Measurements from ENCODE around the gene SCYL1. TPM values are rescaled to one million over a fixed set of nuclear protein-coding genes. Genes with fewer than 3 reads are reported as not detected.

The SCYL1 gene
- total and polyA plus RNA-seq, 7 donors = 66.9 to 106 (median 87.4) TPM

DNA sequence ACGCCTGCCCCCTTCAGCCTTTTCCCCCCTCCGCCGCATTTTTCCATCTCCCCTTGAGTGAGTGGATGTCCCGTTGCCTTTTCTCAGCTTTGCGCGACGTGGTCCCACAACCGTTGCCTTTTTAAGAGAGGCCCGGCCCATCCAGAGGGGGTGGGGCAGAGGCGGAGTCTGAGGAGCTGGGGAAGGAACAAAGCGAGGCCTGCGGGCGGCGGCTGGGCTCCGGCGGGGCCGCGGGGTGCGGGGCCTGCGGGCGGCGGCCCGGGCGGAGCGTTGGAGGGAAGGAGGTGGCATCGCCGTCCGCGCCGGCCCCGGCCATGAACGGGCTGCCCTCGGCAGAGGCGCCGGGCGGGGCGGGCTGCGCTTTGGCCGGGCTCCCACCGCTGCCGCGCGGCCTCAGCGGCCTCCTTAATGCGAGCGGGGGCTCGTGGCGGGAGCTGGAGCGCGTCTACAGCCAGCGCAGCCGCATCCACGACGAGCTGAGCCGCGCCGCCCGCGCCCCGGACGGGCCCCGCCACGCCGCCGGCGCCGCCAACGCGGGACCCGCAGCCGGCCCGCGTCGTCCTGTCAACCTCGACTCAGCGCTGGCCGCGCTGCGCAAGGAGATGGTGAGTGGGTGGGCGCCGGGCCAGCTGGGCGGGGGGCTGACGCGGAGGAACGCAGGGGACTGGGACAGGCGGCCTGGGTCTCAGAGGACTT is 47.6 kb downstream of the SCYL1 start, which contains the start of gene FAM89B:
FAM89B (plus strand) TSS at position 183 of the 696 bp plus-strand sequence; CDS start at position 315, 132 bp downstream.
- TF ChIP-seq, protein P1, sequence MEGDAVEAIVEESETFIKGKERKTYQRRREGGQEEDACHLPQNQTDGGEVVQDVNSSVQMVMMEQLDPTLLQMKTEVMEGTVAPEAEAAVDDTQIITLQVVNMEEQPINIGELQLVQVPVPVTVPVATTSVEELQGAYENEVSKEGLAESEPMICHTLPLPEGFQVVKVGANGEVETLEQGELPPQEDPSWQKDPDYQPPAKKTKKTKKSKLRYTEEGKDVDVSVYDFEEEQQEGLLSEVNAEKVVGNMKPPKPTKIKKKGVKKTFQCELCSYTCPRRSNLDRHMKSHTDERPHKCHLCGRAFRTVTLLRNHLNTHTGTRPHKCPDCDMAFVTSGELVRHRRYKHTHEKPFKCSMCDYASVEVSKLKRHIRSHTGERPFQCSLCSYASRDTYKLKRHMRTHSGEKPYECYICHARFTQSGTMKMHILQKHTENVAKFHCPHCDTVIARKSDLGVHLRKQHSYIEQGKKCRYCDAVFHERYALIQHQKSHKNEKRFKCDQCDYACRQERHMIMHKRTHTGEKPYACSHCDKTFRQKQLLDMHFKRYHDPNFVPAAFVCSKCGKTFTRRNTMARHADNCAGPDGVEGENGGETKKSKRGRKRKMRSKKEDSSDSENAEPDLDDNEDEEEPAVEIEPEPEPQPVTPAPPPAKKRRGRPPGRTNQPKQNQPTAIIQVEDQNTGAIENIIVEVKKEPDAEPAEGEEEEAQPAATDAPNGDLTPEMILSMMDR (IDR thresholded peaks at IDR 0.05) = no peak
- DNase-seq = peak; percentile 93 to 95
- H3K27me3 ChIP-seq (ENCODE audit: insufficient read depth in 3 of 3, low read length in 2 of 3) = no peaks in the 10 kb centered on the region
- H3K36me3 ChIP-seq (ENCODE audit: insufficient read depth in 1 of 2, low read depth in 1 of 2) = peaks cover 0 to 12% of the 10 kb centered on the region in 2 donors
- H3K4me1 ChIP-seq = peaks cover 53% of the 10 kb centered on the region
- peak within 1 kb of the TSS; percentile 99 for H3K4me3 ChIP-seq
- ATAC-seq = no peak
- intact Hi-C loops (cut with DNase I) = loop anchor here (1.0 to 5.0 kb wide), 3 partner anchors 31 to 40 kb away; partner anchors contain the start of gene MAP3K11 (in 1 of the 2)
- H3K27ac ChIP-seq = peak within 1 kb of the TSS; percentile 98
- WGBS, 3 donors = 0 to 1% (median 0%) methylated on average over 47 to 86 of the region's 86 CpGs
- no peaks in the 10 kb centered on the region for H3K9me3 ChIP-seq

DNA sequence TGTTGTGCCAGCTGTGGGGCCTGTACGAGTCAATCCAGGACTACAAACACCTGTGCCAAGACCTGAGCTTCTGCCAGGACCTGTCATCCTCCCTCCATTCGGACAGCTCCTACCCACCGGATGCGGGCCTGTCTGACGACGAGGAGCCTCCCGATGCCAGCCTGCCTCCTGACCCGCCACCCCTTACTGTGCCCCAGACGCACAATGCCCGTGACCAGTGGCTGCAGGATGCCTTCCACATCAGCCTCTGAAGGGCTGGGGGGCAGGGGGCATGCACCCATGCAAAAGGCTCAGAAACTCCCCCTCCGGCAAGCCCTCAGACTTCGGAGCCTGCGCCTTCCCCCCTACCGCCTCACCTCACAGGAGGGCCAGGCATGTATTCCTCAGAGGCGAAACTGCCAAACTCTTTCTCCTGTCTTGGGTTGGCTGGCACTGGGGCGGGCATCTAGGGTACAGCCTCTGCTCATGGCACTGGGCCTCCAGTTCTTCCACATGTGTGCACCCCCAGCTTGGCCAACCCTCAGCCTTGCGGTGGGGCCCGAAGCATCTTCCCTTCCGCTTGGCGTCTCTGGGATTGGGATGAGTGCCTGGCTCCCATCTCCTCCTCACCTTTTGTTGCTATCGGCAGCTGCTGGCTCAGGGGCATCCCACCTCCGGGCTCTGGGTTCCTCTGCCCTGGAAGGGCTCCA is 48.7 kb downstream of the SCYL1 start:
- peak in 1 of 2 donors; percentile 85 for DNase-seq
- ATAC-seq = peak in 1 of 4 donors; percentile 15
- TF ChIP-seq, protein P1 (IDR thresholded peaks at IDR 0.05) = no peak
- 17 to 29% (median 22%) methylated on average over 22 of the region's 22 CpGs for WGBS, 3 donors
- intact Hi-C loops (cut with DNase I) = loop anchor here (2.0 to 5.0 kb wide), 3 partner anchors 19 to 39 kb away; partner anchors contain the start of gene MAP3K11 (in 1 of the 2)
- Histone ChIP-seq H3K4me3 (peak overlapping the region; percentile 99), H3K27ac (peak overlapping the region; percentile 98), H3K36me3 (ENCODE audit: insufficient read depth in 1 of 2, low read depth in 1 of 2) (peaks cover 0 to 10% of the 10 kb centered on the region in 2 donors), H3K27me3 (ENCODE audit: insufficient read depth in 3 of 3, low read length in 2 of 3) (no peaks in the 10 kb centered on the region), H3K4me1 (peaks cover 59% of the 10 kb centered on the region), H3K9me3 (no peaks in the 10 kb centered on the region)

DNA sequence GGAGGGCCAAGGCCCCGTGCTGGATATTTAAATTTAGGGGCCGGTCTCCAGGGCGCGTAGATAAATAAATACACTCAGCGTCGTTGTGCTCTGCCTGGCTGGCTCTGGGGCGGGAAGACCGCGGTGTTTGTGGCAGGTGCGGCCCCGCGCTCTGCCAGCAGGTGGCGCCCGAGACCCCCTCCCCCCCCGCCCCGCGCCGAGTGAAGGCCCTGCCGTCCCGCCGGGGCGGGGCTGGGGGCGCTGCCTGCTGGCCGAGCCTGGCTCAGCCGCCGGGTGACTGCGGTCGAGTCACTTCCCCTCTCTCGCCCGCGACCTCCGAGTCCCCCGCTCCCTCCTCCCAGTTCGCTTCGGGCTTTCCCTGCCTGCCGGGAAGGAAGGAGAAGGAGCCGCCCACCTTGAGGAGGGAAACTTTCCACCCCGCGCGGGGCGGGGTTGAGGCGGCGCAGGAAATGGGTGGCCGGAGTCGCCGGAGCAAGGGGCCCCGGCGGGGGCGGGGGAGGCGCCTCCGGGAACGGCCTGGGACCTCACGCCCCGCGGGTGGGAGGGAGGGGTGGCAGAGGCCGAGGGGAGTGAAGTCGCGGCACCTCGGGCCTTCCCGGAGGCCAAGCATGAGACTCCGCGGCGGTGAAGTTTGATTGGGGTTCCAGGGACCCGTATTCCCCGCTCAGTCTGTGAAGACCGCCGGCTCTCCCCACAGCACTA is 49.4 kb downstream of the SCYL1 start:
- H3K4me1 ChIP-seq = peaks cover 59% of the 10 kb centered on the region
- peak overlapping the region; percentile 99 for H3K4me3 ChIP-seq
- 3 to 8% (median 3%) methylated on average over 45 to 67 of the region's 67 CpGs for WGBS, 3 donors
- no peaks in the 10 kb centered on the region for H3K9me3 ChIP-seq
- H3K36me3 ChIP-seq (ENCODE audit: insufficient read depth in 1 of 2, low read depth in 1 of 2) = peaks cover 0 to 15% of the 10 kb centered on the region in 2 donors
- DNase-seq (peak; percentile 95 to 96), ATAC-seq (peak; percentile 43 to 46 (median 46))
- peak overlapping the region; percentile 98 for H3K27ac ChIP-seq
- intact Hi-C loops (cut with DNase I) = loop anchor here (2.0 to 5.0 kb wide), 3 partner anchors 19 to 38 kb away; partner anchors contain the start of gene MAP3K11 (in 1 of the 2)
- TF ChIP-seq, protein P1 (IDR thresholded peaks at IDR 0.05) = peak; percentile 92
- no peaks in the 10 kb centered on the region for H3K27me3 ChIP-seq (ENCODE audit: insufficient read depth in 3 of 3, low read length in 2 of 3)

DNA sequence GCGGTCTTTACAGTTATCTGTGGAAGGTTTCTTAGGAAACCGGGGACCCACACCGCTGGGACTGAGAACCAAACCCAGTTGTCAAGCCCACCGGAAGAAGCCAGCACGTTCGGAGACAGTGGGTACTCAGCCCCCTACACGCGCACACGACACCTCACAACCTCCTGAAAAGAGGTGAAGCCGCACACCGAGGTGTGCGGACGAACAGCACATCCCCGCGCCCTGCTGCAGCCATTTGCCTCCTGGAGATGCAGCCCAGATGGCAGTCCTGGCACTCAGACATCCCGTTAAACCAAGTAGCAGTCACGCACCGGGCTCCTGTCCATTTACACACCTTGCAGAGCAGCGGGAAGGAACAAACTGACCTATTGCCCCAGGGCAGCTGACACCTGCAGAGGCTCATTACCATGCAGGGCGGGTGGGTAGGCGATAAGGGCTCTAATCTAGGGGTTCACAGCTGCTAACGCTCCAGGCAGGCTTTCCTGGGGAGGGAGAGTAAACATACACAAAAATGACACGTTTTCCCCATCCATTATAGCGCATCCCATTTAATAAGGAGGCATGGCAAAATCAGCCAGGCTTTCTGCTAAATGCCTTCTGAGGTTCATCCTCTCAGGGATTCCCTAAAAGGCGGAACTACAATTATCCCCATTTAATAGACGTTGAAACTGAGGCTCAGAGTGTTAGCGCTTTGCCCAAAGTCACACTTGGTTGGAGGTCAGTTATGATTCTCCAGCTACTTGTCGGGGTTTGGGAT is 50.1 kb downstream of the SCYL1 start:
- DNase-seq (no peak), ATAC-seq (no peak)
- H3K4me1 ChIP-seq = peaks cover 64% of the 10 kb centered on the region
- intact Hi-C loops (cut with DNase I) = loop anchor here (2.0 to 5.0 kb wide), 3 partner anchors 18 to 37 kb away; partner anchors contain the start of gene MAP3K11 (in 1 of the 2)
- 35 to 39% (median 37%) methylated on average over 28 of the region's 28 CpGs for WGBS, 3 donors
- no peaks in the 10 kb centered on the region for H3K27me3 ChIP-seq (ENCODE audit: insufficient read depth in 3 of 3, low read length in 2 of 3)
- H3K9me3 ChIP-seq = no peaks in the 10 kb centered on the region
- H3K36me3 ChIP-seq (ENCODE audit: insufficient read depth in 1 of 2, low read depth in 1 of 2) = peaks cover 0 to 22% of the 10 kb centered on the region in 2 donors
- TF ChIP-seq, protein P1 (IDR thresholded peaks at IDR 0.05) = no peak
- peak overlapping the region; percentile 99 for H3K4me3 ChIP-seq
- peak overlapping the region; percentile 98 for H3K27ac ChIP-seq

Data from psoas muscle (tissue), 8 donors.